SK-N-SH (cell line): ENCODE data around the gene NLGN1. TPM values are rescaled to one million over a fixed set of nuclear protein-coding genes. Genes with fewer than 3 reads are reported as not detected.

Experiments
- CTCF ChIA-PET: fragments of 300-600, 350-600 bp; formaldehyde crosslinking; extraction: SDS; loops from one replicate; lab custom pipeline; 2021; lab: Yijun Ruan, JAX
- POLR2A ChIA-PET: fragments of 350-600 bp; sonication (Branson Sonifier 250); formaldehyde crosslinking; extraction: SDS; loops from one replicate; lab custom pipeline; 2020; ENCODE audit warnings: antibody characterized with exemption, inconsistent platforms; lab: Yijun Ruan, JAX
- DNase-seq: peaks from one replicate; pipeline ENCODE4 v3.0.0; 2012
- H2AFZ ChIP-seq: fragments of 200-600 bp; sonication (generic); 2 replicates; pipeline ENCODE4 v1.8.1; 2016; ENCODE audit warnings: antibody characterized with exemption, mild to moderate bottlenecking, low read depth
- H3F3A ChIP-seq: fragments of 200-600 bp; sonication (generic); replicated peaks from 2 replicates; pipeline ENCODE3; 2016; ENCODE audit warnings: antibody characterized with exemption, mild to moderate bottlenecking; ENCODE audit not compliant: insufficient read depth
- H3K27ac ChIP-seq, 2 experiments: fragments of 200-500 bp in 1 of 2; fragments of 200-600 bp in 1 of 2; sonication (Bioruptor generic) in 1 of 2; sonication (generic), shearing (Covaris generic) in 1 of 2; 2 replicates each; pipeline versions ENCODE4 v1.5.1 to v1.6.1; 2014 to 2016; ENCODE audit warnings: low read depth in 2 of 2, inconsistent platforms in 1 of 2, low read length in 1 of 2, mild to moderate bottlenecking in 1 of 2, mixed read lengths in 1 of 2
- H3K27me3 ChIP-seq: fragments of 200-600 bp; sonication (generic), shearing (Covaris generic); 2 replicates; pipeline ENCODE4 v1.6.1; 2016; ENCODE audit warnings: mixed run types; ENCODE audit not compliant: insufficient read depth
- H3K36me3 ChIP-seq, 2 experiments: fragments of 200-500 bp in 1 of 2; fragments of 200-600 bp in 1 of 2; sonication (Bioruptor generic) in 1 of 2; sonication (generic) in 1 of 2; replicated peaks in 1 of 2; 2 replicates each; pipeline versions ENCODE3 to v1.5.1; 2014 to 2016; ENCODE audit warnings: low read length in 1 of 2, mild to moderate bottlenecking in 1 of 2; ENCODE audit not compliant: insufficient read depth in 2 of 2, control insufficient read depth in 1 of 2
- H3K4me1 ChIP-seq, 2 experiments: fragments of 200-500 bp in 1 of 2; fragments of 200-600 bp in 1 of 2; sonication (Bioruptor generic) in 1 of 2; sonication (generic), shearing (Covaris generic) in 1 of 2; 2 replicates each; pipeline versions ENCODE4 v1.5.1 to v1.6.1; 2014 to 2016; ENCODE audit warnings: low read depth in 1 of 2, low read length in 1 of 2, mixed run types in 1 of 2; ENCODE audit not compliant: insufficient read depth in 2 of 2, control insufficient read depth in 1 of 2
- H3K4me2 ChIP-seq: fragments of 200-600 bp; sonication (generic), shearing (Covaris generic); 2 replicates; pipeline ENCODE4 v1.6.1; 2017; ENCODE audit warnings: mixed run types
- H3K4me3 ChIP-seq, 2 experiments: fragments of 200-500 bp in 1 of 2; fragments of 200-600 bp in 1 of 2; sonication (Bioruptor generic) in 1 of 2; sonication (generic), shearing (Covaris generic) in 1 of 2; 2 replicates each; pipeline versions ENCODE4 v1.5.1 to v1.8.1; 2014 to 2016; ENCODE audit warnings: low read depth in 2 of 2, inconsistent platforms in 1 of 2, low read length in 1 of 2, mild to moderate bottlenecking in 1 of 2, mixed read lengths in 1 of 2, moderate library complexity in 1 of 2
- H3K79me2 ChIP-seq: fragments of 200-600 bp; sonication (generic); 2 replicates; pipeline ENCODE4 v1.8.1; 2017; ENCODE audit warnings: mild to moderate bottlenecking; ENCODE audit not compliant: insufficient read depth
- H3K9ac ChIP-seq: fragments of 200-600 bp; sonication (generic); 2 replicates; pipeline ENCODE4 v1.6.1; 2017; ENCODE audit warnings: mixed run types
- H3K9me2 ChIP-seq: fragments of 200-600 bp; sonication (generic); 2 replicates; pipeline ENCODE4 v1.6.1; 2017; ENCODE audit warnings: mixed run types
- H3K9me3 ChIP-seq: fragments of 200-600 bp; sonication (generic); 2 replicates; pipeline ENCODE4 v1.6.1; 2017; ENCODE audit warnings: mixed run types, mild to moderate bottlenecking, moderate library complexity
- H4K20me1 ChIP-seq: fragments of 200-600 bp; sonication (generic); 2 replicates; pipeline ENCODE4 v1.6.1; 2017; ENCODE audit warnings: mild to moderate bottlenecking, mixed run types; ENCODE audit not compliant: insufficient read depth
- CHD2 ChIP-seq: fragments of 150-350 bp; IDR thresholded peaks from 2 replicates; pipeline ENCODE4 v1.6.1; 2018; ENCODE audit warnings: low read length; ENCODE audit not compliant: partially characterized antibody
- FOSL2 ChIP-seq: IDR thresholded peaks from 2 replicates; pipeline ENCODE4 v1.4.0; 2012; ENCODE audit warnings: low read depth, mild to moderate bottlenecking, moderate library complexity, borderline replicate concordance
- FOXM1 ChIP-seq: IDR thresholded peaks from 2 replicates; pipeline ENCODE4 v1.4.0; 2012; ENCODE audit warnings: low read depth, mild to moderate bottlenecking
- GABPA ChIP-seq: IDR thresholded peaks from 2 replicates; pipeline ENCODE4 v1.4.0; 2012; ENCODE audit warnings: low read depth, mild to moderate bottlenecking
- MEF2A ChIP-seq: IDR thresholded peaks from 2 replicates; pipeline ENCODE4 v1.4.0; 2012; ENCODE audit warnings: low read depth, borderline replicate concordance
- NRF1 ChIP-seq: IDR thresholded peaks from 2 replicates; pipeline ENCODE4 v1.6.1; 2012; ENCODE audit warnings: low read depth, mild to moderate bottlenecking, low read length
- POLR2AphosphoS5 ChIP-seq: IDR thresholded peaks from 2 replicates; pipeline ENCODE4 v1.6.1; 2012; ENCODE audit warnings: low read depth, low read length
- RAD21 ChIP-seq: IDR thresholded peaks from 2 replicates; pipeline ENCODE4 v1.6.1; 2012; ENCODE audit warnings: mild to moderate bottlenecking, low read length
- RCOR1 ChIP-seq: fragments of 150-350 bp; IDR thresholded peaks from 2 replicates; pipeline ENCODE4 v1.6.1; 2017; ENCODE audit warnings: antibody characterized with exemption, low read length
- RXRA ChIP-seq: IDR thresholded peaks from 2 replicates; pipeline ENCODE4 v1.4.0; 2012; ENCODE audit warnings: low read depth, mild to moderate bottlenecking, borderline replicate concordance
- SIN3A ChIP-seq: IDR thresholded peaks from 2 replicates; pipeline ENCODE4 v1.6.1; 2012; ENCODE audit warnings: low read depth, mild to moderate bottlenecking, low read length, moderate library complexity, borderline replicate concordance
- SMC3 ChIP-seq: IDR thresholded peaks from 2 replicates; pipeline ENCODE4 v1.6.1; 2012; ENCODE audit warnings: low read depth, low read length, improper control_type of control experiment
- TAF1 ChIP-seq: IDR thresholded peaks from 2 replicates; pipeline ENCODE4 v1.6.1; 2012; ENCODE audit warnings: low read depth, mild to moderate bottlenecking, low read length, moderate library complexity, borderline replicate concordance
- TCF12 ChIP-seq: IDR thresholded peaks from 2 replicates; pipeline ENCODE4 v1.4.0; 2012
- TEAD4 ChIP-seq: IDR thresholded peaks from 2 replicates; pipeline ENCODE4 v1.4.0; 2012; ENCODE audit warnings: mild to moderate bottlenecking, borderline replicate concordance; ENCODE audit not compliant: insufficient read depth
- YY1 ChIP-seq: IDR thresholded peaks from 2 replicates; pipeline ENCODE4 v1.4.0; 2012; ENCODE audit warnings: low read depth, mild to moderate bottlenecking
- whole genome bisulfite sequencing: methylation state at CpG from one replicate; pipeline ENCODE4 v1.1.6; 2017; ENCODE audit warnings: low lambda C conversion rate; 5-methylcytosine and 5-hydroxymethylcytosine counted together
- polyA plus RNA-seq, 3 experiments: library from polyadenylated mRNA; depleted of rRNA; stranded (reverse); fragments of >200 nt; gene quantifications; 2 replicates each; pipeline ENCODE4 v1.2.3, GENCODE V29; 2012
- TF ChIP-seq, protein P1 (sequence below): fragments of 150-350 bp; IDR thresholded peaks from 2 replicates; pipeline ENCODE4 v1.6.1; 2016; ENCODE audit warnings: mild to moderate bottlenecking, low read depth, low read length
- TF ChIP-seq, protein P2 (sequence below): IDR thresholded peaks from 2 replicates; pipeline ENCODE4 v1.4.0; 2012; ENCODE audit warnings: low read depth
- TF ChIP-seq, protein P3 (sequence below): IDR thresholded peaks from 2 replicates; pipeline ENCODE4 v1.4.0; 2012; ENCODE audit warnings: low read depth, borderline replicate concordance
- TF ChIP-seq, protein P4 (sequence below): fragments of 150-350 bp; IDR thresholded peaks from 2 replicates; pipeline ENCODE4 v1.6.1; 2017; ENCODE audit warnings: antibody characterized with exemption, low read length, low read depth, borderline replicate concordance
- TF ChIP-seq, protein P5 (sequence below): IDR thresholded peaks from 2 replicates; pipeline ENCODE4 v1.6.1; 2012; ENCODE audit warnings: mild to moderate bottlenecking, low read depth, low read length, moderate library complexity

Gene NLGN1
- polyA plus RNA-seq, 1 of the 3 experiments (the other 2 are of a cell fraction) = 1.5 TPM

DNA sequence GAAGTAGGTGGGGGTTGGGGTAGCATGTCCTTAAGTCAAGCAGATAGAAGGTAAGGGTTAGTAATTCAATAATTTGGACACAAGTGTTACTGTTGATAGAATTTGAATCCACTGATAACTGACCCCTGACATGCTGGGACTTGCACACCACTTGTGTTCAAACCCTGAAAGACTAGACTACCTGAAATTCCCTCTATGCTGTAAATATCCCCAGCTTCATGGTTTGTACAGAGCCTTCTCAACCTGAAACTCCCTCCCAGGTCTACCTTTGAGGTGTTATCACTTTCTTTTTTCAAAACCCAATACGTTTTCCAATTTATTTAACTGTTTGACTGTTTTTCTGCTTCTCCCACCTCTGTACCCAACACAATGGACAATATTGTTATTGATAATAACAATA, 459.6 kb downstream of the NLGN1 start (continued):
- TF ChIP-seq, protein P1, sequence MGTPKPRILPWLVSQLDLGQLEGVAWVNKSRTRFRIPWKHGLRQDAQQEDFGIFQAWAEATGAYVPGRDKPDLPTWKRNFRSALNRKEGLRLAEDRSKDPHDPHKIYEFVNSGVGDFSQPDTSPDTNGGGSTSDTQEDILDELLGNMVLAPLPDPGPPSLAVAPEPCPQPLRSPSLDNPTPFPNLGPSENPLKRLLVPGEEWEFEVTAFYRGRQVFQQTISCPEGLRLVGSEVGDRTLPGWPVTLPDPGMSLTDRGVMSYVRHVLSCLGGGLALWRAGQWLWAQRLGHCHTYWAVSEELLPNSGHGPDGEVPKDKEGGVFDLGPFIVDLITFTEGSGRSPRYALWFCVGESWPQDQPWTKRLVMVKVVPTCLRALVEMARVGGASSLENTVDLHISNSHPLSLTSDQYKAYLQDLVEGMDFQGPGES = no peak
- TF ChIP-seq YY1 = no peak

DNA sequence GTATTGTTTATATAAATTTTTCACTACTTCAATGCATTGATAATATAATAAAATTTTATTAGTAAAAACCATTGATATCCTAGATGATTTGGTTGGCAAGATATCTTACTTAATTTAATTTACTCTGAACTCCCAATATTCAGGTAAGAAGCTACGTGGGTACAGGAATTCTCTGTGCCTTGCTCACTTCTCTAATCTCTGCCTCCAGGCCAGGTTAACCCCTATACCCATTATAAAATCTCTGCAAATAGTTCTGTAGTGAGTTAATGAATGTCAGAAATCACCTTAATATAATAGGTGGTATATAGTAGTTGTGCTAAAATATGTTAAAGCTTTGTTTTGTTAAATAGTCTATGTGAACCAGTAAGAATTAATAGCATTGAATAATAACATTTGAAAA, 465.2 kb downstream of the NLGN1 start:
- Histone ChIP-seq H3F3A (no peaks in the 10 kb centered on the region), H3K9me3 (no peaks in the 10 kb centered on the region), H3K4me1 (no peaks in the 10 kb centered on the region), H3K9me2 (0 out of 2 replicates have a peak, but pooled peaks cover 8% of the 10 kb centered on the region), H3K4me2 (no peak overlapping the region), H3K9ac (no peak overlapping the region), H3K36me3 (no peaks in the 10 kb centered on the region), H4K20me1 (no peaks in the 10 kb centered on the region), H2AFZ (no peak overlapping the region), H3K27me3 (no peaks in the 10 kb centered on the region), H3K79me2 (no peaks in the 10 kb centered on the region), H3K4me3 (no peak overlapping the region), H3K27ac (no peak overlapping the region)
- CTCF ChIA-PET = interaction anchor here (1.4 to 1.7 kb wide), 2 partner anchors 13 to 191 kb away, joined by 4 to 6 read pairs; no protein-coding TSS in a partner anchor
- 89% methylated on average over 1 of the region's 1 CpG for WGBS
- POLR2A ChIA-PET = no interaction called here
- no peak for DNase-seq
- TF ChIP-seq RAD21 = no peak
- TF ChIP-seq NRF1 = no peak
- no peak for TF ChIP-seq GABPA
- no peak for TF ChIP-seq FOXM1
- TF ChIP-seq, protein P2, sequence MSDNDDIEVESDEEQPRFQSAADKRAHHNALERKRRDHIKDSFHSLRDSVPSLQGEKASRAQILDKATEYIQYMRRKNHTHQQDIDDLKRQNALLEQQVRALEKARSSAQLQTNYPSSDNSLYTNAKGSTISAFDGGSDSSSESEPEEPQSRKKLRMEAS = no peak
- no peak for TF ChIP-seq TCF12
- TF ChIP-seq POLR2AphosphoS5 = no peak
- TF ChIP-seq, protein P3, sequence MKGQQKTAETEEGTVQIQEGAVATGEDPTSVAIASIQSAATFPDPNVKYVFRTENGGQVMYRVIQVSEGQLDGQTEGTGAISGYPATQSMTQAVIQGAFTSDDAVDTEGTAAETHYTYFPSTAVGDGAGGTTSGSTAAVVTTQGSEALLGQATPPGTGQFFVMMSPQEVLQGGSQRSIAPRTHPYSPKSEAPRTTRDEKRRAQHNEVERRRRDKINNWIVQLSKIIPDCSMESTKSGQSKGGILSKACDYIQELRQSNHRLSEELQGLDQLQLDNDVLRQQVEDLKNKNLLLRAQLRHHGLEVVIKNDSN = no peak
- TF ChIP-seq RCOR1 = no peak
- TF ChIP-seq FOSL2 = no peak
- no peak for TF ChIP-seq RXRA

DNA sequence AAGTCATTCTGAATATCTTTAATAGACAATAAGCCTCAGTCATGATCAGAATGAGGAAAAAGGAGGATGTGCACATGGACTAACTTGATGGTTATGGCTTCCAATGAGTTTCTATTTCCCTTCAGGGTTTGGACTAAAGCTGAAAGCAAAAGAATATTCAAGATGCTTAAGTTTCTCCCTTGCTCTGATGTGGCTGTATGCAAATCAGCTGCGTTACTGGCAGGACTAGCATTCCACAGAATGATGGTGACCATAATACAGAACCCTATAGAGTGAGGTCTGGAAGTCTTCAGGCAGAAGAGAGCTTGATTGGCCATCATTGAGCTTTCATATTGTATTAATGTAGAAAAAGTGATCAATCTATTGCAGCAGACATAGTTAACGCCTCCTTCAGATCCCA, 466.0 kb downstream of the NLGN1 start:
- H3K79me2 ChIP-seq = no peaks in the 10 kb centered on the region
- no peak overlapping the region for H3K4me3 ChIP-seq
- H3K27ac ChIP-seq = no peak overlapping the region
- no peaks in the 10 kb centered on the region for H3K4me1 ChIP-seq
- ChIA-PET POLR2A (no interaction called here), CTCF (interaction anchor here (1.4 to 1.7 kb wide), 2 partner anchors 12 to 191 kb away, joined by 4 to 6 read pairs; no protein-coding TSS in a partner anchor)
- H3K27me3 ChIP-seq = no peaks in the 10 kb centered on the region
- no peaks in the 10 kb centered on the region for H3F3A ChIP-seq
- H3K9ac ChIP-seq = no peak overlapping the region
- H3K9me2 ChIP-seq = 0 out of 2 replicates have a peak, but pooled peaks cover 8% of the 10 kb centered on the region
- H3K36me3 ChIP-seq = no peaks in the 10 kb centered on the region
- 73% methylated on average over 2 of the region's 2 CpGs for WGBS
- H3K9me3 ChIP-seq = no peaks in the 10 kb centered on the region
- no peak overlapping the region for H2AFZ ChIP-seq
- no peak overlapping the region for H3K4me2 ChIP-seq
- no peak for DNase-seq
- H4K20me1 ChIP-seq = no peaks in the 10 kb centered on the region
- TF ChIP-seq FOSL2 = no peak
- no peak for TF ChIP-seq FOXM1
- no peak for TF ChIP-seq CHD2
- TF ChIP-seq TEAD4 = no peak
- no peak for TF ChIP-seq YY1
- no peak for TF ChIP-seq TCF12
- TF ChIP-seq SMC3 = no peak
- TF ChIP-seq, protein P4, sequence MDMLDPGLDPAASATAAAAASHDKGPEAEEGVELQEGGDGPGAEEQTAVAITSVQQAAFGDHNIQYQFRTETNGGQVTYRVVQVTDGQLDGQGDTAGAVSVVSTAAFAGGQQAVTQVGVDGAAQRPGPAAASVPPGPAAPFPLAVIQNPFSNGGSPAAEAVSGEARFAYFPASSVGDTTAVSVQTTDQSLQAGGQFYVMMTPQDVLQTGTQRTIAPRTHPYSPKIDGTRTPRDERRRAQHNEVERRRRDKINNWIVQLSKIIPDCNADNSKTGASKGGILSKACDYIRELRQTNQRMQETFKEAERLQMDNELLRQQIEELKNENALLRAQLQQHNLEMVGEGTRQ = no peak
- TF ChIP-seq SIN3A = no peak
- TF ChIP-seq, protein P5, sequence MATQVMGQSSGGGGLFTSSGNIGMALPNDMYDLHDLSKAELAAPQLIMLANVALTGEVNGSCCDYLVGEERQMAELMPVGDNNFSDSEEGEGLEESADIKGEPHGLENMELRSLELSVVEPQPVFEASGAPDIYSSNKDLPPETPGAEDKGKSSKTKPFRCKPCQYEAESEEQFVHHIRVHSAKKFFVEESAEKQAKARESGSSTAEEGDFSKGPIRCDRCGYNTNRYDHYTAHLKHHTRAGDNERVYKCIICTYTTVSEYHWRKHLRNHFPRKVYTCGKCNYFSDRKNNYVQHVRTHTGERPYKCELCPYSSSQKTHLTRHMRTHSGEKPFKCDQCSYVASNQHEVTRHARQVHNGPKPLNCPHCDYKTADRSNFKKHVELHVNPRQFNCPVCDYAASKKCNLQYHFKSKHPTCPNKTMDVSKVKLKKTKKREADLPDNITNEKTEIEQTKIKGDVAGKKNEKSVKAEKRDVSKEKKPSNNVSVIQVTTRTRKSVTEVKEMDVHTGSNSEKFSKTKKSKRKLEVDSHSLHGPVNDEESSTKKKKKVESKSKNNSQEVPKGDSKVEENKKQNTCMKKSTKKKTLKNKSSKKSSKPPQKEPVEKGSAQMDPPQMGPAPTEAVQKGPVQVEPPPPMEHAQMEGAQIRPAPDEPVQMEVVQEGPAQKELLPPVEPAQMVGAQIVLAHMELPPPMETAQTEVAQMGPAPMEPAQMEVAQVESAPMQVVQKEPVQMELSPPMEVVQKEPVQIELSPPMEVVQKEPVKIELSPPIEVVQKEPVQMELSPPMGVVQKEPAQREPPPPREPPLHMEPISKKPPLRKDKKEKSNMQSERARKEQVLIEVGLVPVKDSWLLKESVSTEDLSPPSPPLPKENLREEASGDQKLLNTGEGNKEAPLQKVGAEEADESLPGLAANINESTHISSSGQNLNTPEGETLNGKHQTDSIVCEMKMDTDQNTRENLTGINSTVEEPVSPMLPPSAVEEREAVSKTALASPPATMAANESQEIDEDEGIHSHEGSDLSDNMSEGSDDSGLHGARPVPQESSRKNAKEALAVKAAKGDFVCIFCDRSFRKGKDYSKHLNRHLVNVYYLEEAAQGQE = no peak
- no peak for TF ChIP-seq TAF1
- TF ChIP-seq MEF2A = no peak
